Neural progenitor cell (in vitro differentiated cells): ENCODE results near the gene FSTL5.

ENCODE experiments used
- EZH2phosphoT487 ChIP-seq: fragments of 200-600 bp; sonication (generic); IDR thresholded peaks from 2 replicates; pipeline ENCODE4 v1.6.1; 2017; ENCODE audit warnings: antibody characterized with exemption
- TF ChIP-seq, protein P1 (sequence below): fragments of 200-600 bp; sonication (generic); IDR thresholded peaks from 2 replicates; pipeline ENCODE4 v1.5.1; 2017; ENCODE audit warnings: antibody characterized with exemption, mild to moderate bottlenecking

DNA sequence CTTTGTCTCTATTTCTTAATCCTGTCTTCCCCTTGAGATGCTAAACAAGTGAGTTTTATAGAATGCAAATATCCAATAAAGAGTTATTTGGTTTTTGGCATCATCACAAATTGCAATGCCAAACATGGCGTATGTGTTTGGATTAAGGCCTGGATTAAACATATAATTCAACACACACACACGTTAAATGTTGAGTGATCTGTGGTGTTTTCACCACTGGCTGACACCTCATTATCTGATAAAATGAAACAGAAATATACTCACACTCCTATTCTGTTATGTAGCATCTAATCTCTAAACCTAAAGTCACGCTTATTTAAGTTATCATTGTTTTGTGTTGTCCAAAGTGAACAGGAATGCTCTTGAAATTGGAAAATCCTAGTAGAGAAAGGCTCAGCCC, 506.2 kb downstream of the FSTL5 start:
- TF ChIP-seq, protein P1, sequence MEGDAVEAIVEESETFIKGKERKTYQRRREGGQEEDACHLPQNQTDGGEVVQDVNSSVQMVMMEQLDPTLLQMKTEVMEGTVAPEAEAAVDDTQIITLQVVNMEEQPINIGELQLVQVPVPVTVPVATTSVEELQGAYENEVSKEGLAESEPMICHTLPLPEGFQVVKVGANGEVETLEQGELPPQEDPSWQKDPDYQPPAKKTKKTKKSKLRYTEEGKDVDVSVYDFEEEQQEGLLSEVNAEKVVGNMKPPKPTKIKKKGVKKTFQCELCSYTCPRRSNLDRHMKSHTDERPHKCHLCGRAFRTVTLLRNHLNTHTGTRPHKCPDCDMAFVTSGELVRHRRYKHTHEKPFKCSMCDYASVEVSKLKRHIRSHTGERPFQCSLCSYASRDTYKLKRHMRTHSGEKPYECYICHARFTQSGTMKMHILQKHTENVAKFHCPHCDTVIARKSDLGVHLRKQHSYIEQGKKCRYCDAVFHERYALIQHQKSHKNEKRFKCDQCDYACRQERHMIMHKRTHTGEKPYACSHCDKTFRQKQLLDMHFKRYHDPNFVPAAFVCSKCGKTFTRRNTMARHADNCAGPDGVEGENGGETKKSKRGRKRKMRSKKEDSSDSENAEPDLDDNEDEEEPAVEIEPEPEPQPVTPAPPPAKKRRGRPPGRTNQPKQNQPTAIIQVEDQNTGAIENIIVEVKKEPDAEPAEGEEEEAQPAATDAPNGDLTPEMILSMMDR: no peak
- no peak for TF ChIP-seq EZH2phosphoT487
